Measurements from ENCODE around the gene KRTAP10-4. TPM values are rescaled to one million over a fixed set of nuclear protein-coding genes. Genes with fewer than 3 reads are reported as not detected.
"Not testable (repeated sequence)": the region's sequence is repeated elsewhere in the genome, so short reads cannot be mapped to it uniquely, and the experiment has no call there.

KRTAP10-4 gene
- total RNA-seq, 1 experiment from 2014 or later: not detected

DNA sequence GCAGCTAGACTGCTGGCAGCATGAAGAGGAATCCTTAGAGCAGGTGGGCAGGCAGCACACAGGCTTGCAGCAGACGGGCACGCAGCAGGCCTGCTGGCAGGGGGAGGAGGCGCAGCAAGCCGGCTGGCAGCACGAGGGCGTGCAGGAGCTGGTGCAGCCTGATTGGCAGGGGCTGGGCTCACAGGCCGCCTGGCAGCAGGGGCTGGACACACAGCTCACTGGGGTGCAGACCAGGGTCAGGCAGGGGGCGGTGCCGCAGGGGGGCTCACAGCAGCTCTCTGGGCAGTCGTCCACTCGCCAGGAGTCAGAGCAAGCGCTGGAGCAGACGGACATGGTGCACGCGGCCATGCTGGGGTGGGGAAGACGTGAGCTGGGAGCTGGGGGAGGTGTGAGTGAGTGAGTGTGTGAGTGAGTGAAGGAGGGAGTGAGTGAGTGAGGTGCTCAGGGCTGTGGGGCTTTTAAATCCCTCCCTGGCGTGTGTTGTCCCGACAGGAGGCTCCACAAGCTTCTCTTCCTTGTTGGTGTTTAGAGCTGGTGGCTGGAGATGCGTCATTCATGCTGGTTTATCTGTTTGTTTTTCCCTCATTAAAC is 6.8 kb downstream of the KRTAP10-4 start, which contains the start of gene KRTAP10-5:
KRTAP10-5 (minus strand) TSS at position 374 of the 591 bp plus-strand sequence; CDS start at position 348, 26 bp downstream.
- RAD21 ChIA-PET (ENCODE audit: low non-redundant PET in 1 of 2, low total read pairs in 2 of 2, uncharacterized antibody in 2 of 2, unreplicated experiment in 2 of 2); BruUV-seq (replicated peaks); H2AFZ ChIP-seq (ENCODE audit: low read depth, low read length, poor library complexity, severe bottlenecking); H3K36me3 ChIP-seq (ENCODE audit: control insufficient read depth in 1 of 2, insufficient read depth in 2 of 2, low read length in 2 of 2); H3K9ac ChIP-seq (ENCODE audit: low read length); H4K20me1 ChIP-seq (ENCODE audit: insufficient read depth); H3K79me2 ChIP-seq (ENCODE audit: insufficient read depth, low read length); H3K4me1 ChIP-seq (ENCODE audit: control insufficient read depth in 1 of 2, insufficient read depth in 2 of 2, low read length in 2 of 2); CTCF ChIA-PET; DNase-seq (ENCODE audit: low read depth, low spot score); H3K27ac ChIP-seq (ENCODE audit: low read depth, low read length); POLR2A ChIA-PET; intact Hi-C loops (cut with micrococcal nuclease); H3K9me3 ChIP-seq (ENCODE audit: control insufficient read depth in 1 of 2, insufficient read depth in 1 of 2, low read depth in 1 of 2, low read length in 2 of 2); H3K4me3 ChIP-seq (replicated peaks in 1 of 2; ENCODE audit: low read depth in 1 of 2, low read length in 2 of 2); H3K4me2 ChIP-seq (ENCODE audit: low read length); H3K9me2 ChIP-seq (ENCODE audit: insufficient read depth); ATAC-seq: not testable (repeated sequence)
- H3K27me3 ChIP-seq (ENCODE audit: insufficient read depth, low read length): peaks cover 14% of the 10 kb centered on the region

GRCh38 chr21:44581158-44581557 is 7.6 kb downstream of the KRTAP10-4 start:
- no peaks in the 10 kb centered on the region for H4K20me1 ChIP-seq (ENCODE audit: insufficient read depth)
- H3K9me2 ChIP-seq (ENCODE audit: insufficient read depth): no peaks in the 10 kb centered on the region
- H3K27ac ChIP-seq (ENCODE audit: low read depth, low read length): no peak overlapping the region
- H3K27me3 ChIP-seq (ENCODE audit: insufficient read depth, low read length): peaks cover 22% of the 10 kb centered on the region
- intact Hi-C loops (cut with micrococcal nuclease): no loop called here
- ChIA-PET RAD21 (ENCODE audit: low non-redundant PET in 1 of 2, low total read pairs in 2 of 2, uncharacterized antibody in 2 of 2, unreplicated experiment in 2 of 2) (no interaction called here), POLR2A (no interaction called here), CTCF (no interaction called here)
- H3K4me3 ChIP-seq (replicated peaks in 1 of 2; ENCODE audit: low read depth in 1 of 2, low read length in 2 of 2): no peak overlapping the region
- TF ChIP-seq EZH2phosphoT487 (IDR thresholded peaks at IDR 0.05; ENCODE audit: borderline replicate concordance) (no peak), FOSL1 (IDR thresholded peaks at IDR 0.05; ENCODE audit: low read depth) (no peak), EGR1 (IDR thresholded peaks at IDR 0.05; ENCODE audit: low read depth) (no peak), ZNF274 (IDR thresholded peaks at IDR 0.05; ENCODE audit: low read depth, low read length) (no peak), SIN3A (IDR thresholded peaks at IDR 0.05; ENCODE audit: low read depth) (no peak)
- DNase-seq (ENCODE audit: low read depth, low spot score) (no peak), ATAC-seq (no peak)
- H3K79me2 ChIP-seq (ENCODE audit: insufficient read depth, low read length): no peaks in the 10 kb centered on the region
- H3K4me1 ChIP-seq (ENCODE audit: control insufficient read depth in 1 of 2, insufficient read depth in 2 of 2, low read length in 2 of 2): no peaks in the 10 kb centered on the region
- no peaks in the 10 kb centered on the region for H3K36me3 ChIP-seq (ENCODE audit: control insufficient read depth in 1 of 2, insufficient read depth in 2 of 2, low read length in 2 of 2)
- no peak overlapping the region for H3K4me2 ChIP-seq (ENCODE audit: low read length)
- no peak overlapping the region for H3K9ac ChIP-seq (ENCODE audit: low read length)
- H2AFZ ChIP-seq (ENCODE audit: low read depth, low read length, poor library complexity, severe bottlenecking): no peak overlapping the region
- BruUV-seq (replicated peaks): no TSS peak
- H3K9me3 ChIP-seq (ENCODE audit: control insufficient read depth in 1 of 2, insufficient read depth in 1 of 2, low read depth in 1 of 2, low read length in 2 of 2): peaks cover 0 to 4% of the 10 kb centered on the region in 2 experiments; a peak in 2 of 4 replicates
